Stimulated activated CD8-positive, alpha-beta memory T cell treated with anti-CD3 and anti-CD28 coated beads, Interleukin-7, amount 100 ng/mL, for 48 hours (primary cell): Measurements from ENCODE around the gene CHST11.

ENCODE experiments used
- DNase-seq, 2 donors: peaks; one replicate each; pipeline ENCODE4 v3.0.0-alpha.2; 2020; ENCODE audit warnings: low read depth in 1 of 2; ENCODE audit errors: extremely low read depth in 1 of 2

Gene CHST11

GRCh38 chr12:104456417-104456949, at the start of gene CHST11:
CHST11 (plus strand) TSS chr12:104456948.
- DNase-seq = peak; percentile 61 to 65

GRCh38 chr12:104407438-104407837, 49.3 kb upstream of the CHST11 start:
- no peak for DNase-seq

DNA sequence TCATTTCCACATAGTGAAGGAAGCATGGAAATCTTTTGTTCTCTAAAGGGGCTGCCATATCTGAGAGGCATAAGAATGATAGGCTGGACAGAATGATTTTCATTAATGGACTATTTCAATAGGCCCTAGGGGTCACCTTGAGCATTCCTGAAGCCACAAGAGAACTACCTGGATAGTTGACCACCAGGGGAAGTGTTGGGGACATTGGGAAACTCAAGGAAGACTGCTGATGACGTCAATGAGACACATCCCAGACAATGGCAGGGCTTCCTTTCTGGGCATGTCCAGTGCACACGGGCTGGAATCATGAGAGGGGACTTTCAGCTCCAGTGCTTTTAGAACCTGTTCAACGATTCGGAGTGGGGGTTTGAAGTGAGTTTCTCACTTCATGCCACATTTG, 48.8 kb upstream of the CHST11 start:
- no peak for DNase-seq

- no peak for DNase-seq
These were observed 46.4 kb upstream of the CHST11 start for GRCh38 chr12:104410326-104410725.

DNA sequence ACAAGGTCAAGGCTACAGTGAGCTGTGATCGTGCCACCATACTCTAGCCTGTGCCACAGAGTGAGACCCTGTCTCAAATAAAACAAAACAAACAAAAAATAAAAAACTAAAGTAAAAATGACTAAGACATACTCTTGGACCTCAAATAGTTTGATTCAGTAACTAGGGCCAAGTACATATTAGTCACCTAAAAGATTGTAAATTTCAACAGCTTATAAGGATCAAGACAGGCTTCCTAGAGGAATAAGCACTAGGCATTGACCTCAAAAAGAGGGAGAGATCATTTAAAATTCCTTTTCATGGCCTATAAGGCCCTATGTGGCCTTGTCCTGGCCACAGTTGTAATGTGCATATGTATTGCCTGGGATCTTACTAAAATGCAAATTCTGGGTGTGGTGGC, 46.0 kb upstream of the CHST11 start:
- no peak for DNase-seq

- no peak for DNase-seq
These were observed 44.7 kb upstream of the CHST11 start for GRCh38 chr12:104411826-104412641.

GRCh38 chr12:104412681-104413080, 44.1 kb upstream of the CHST11 start:
- no peak for DNase-seq

GRCh38 chr12:104413330-104413729, 43.4 kb upstream of the CHST11 start:
- no peak for DNase-seq

GRCh38 chr12:104414581-104415341, 42.0 kb upstream of the CHST11 start:
- DNase-seq = no peak

DNA sequence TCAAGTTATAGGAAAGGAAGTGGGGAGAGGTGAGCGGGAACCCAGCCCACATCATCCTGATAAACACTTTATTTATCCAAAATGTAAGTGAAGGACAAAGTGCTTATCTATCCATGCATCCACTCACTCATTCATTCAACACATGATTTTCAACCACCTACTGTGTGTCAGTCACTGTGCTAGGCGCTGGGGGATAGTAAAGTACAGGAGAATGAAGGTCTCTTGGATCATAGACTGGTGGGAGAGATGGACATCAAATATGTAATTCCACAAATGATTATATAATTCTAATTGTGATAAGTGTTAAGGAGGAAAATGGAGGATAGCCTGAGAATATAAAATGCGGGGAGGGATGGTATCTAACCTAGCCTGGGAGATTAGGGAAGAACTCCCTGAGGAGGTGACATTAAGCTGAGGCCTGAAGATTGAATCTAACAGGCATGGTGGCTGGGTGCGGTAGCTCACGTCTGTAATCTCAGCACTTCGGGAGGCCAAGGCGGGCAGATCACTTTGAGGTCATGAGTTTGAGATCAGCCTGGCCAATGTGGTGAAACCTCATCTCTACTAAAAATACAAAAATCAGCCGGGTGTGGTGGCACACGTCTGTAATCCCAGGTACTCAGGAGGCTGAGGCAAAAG, 41.3 kb upstream of the CHST11 start:
- no peak for DNase-seq

DNA sequence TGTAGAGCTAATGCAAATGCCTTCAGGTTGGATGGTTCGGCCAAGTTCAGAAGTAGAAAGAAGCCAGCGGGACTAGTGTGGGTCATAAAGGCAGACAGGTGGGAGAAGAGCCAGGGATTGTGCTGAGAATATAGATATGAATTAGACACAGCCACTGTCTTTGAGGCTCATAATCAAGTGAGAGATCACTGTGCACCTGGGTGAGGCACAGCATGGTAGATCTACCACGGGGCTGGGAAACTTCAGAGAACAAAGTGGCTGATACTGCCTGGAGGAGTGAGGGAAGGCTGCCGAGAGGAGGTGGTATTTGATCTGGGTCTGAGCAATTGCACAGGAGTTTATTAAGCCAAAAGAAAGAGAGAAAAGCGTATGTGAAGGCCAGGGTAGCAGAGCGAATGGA, 40.6 kb upstream of the CHST11 start:
- DNase-seq = no peak

DNA sequence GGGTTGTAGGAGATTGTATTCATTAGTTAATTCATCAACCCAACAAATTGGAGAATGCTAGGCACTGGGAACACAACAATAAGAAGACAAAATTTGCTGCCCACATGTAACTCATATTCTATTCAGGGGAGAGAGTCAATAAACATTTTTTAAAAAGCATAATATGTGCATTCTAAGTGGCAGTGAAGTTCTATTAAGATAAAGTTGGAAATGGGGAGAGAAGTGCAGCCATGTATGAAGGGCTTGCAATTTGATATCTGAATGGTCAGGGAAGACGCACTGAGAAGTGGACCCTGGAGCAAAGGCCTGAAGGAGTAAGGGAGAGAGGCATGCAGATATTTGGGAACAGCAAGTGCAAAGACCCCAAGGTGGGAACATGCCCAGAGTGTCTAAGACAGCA, 40.2 kb upstream of the CHST11 start:
- DNase-seq = no peak

DNA sequence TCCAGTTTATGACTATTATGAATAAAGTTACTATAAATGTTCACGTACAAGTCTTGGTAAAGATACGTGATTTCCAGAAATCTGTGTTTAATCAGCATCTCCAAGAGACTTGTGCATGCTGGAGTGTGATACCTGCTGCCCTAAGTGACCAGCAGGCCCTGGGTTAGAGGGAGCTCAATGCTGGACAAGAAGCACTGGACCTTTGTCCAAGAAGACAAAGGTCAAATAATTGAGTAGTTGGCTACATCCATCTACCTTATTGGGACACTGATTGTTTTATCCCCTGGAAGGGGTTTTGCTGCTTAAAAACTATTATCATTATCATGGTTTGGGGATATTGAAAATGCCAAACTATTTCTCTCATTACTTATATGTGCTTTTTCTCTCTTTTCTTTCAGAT, 37.0 kb upstream of the CHST11 start:
- no peak for DNase-seq

GRCh38 chr12:104420868-104421267, 35.9 kb upstream of the CHST11 start:
- DNase-seq = no peak

GRCh38 chr12:104421343-104421742, 35.4 kb upstream of the CHST11 start:
- no peak for DNase-seq

GRCh38 chr12:104422441-104422840, 34.3 kb upstream of the CHST11 start:
- DNase-seq = no peak

GRCh38 chr12:104423273-104423672, 33.5 kb upstream of the CHST11 start:
- no peak for DNase-seq

GRCh38 chr12:104423809-104424208, 32.9 kb upstream of the CHST11 start:
- DNase-seq = no peak

DNA sequence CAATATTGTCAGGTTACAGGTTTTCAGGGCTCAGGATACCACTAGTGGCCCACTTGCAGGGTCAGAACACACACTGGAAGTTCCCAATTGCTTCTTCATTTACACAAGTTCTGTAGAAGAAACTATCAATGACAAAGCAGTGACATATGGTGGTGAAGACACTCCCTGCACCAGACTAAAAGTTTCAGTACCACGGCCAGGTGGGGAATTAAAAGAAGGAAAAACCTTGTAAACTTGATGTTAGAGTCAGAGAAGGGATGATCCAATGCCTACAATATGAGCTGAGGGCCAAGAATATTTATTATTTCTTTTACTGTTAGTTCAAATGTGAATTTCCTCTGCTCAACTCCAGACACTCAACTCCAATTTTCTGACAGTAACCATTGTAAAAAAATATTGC, 31.8 kb upstream of the CHST11 start:
- DNase-seq = no peak

GRCh38 chr12:104425614-104426013, 31.1 kb upstream of the CHST11 start:
- DNase-seq = no peak

- no peak for DNase-seq
These were observed 29.7 kb upstream of the CHST11 start for GRCh38 chr12:104426926-104427546.
